Hindlimb muscle (tissue), 1 donor: Measurements from ENCODE around the gene SAT1. TPM values are rescaled to one million over a fixed set of nuclear protein-coding genes. Genes with fewer than 3 reads are reported as not detected.

ENCODE experiments used
- DNase-seq: peaks from one replicate; pipeline ENCODE4 v3.0.0-alpha.2; 2013
- polyA plus RNA-seq: library from polyadenylated mRNA; unstranded; fragments of 120-200 nt; gene quantifications from one replicate; pipeline ENCODE4 v1.2.1, GENCODE V29; 2013; ENCODE audit not compliant: insufficient read length

The SAT1 gene
- polyA plus RNA-seq, 1 donor, result 36.6 TPM

DNA sequence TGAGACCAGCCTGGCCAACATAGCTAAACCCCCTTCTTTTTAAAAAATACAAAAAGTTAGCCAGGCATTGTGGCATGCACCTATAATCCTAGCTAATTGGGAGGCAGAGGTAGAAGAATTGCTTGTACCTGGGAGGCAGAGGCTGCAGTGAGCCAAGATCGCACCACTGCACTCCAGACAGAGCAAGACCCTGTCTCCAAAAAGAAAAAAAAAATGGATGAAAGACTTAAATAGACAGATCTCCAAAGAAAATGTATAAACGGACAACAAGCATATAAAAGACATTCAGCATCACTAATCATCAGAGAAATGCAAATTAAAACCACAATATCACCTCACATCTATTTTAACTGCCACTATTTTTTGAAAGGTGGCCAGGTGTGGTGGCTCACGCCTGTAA lies 6.6 kb upstream of the SAT1 start:
- DNase-seq, result no peak

- DNase-seq, result no peak
Measured at GRCh38 chrX:23779025-23779424, 3.9 kb upstream of the SAT1 start.

DNA sequence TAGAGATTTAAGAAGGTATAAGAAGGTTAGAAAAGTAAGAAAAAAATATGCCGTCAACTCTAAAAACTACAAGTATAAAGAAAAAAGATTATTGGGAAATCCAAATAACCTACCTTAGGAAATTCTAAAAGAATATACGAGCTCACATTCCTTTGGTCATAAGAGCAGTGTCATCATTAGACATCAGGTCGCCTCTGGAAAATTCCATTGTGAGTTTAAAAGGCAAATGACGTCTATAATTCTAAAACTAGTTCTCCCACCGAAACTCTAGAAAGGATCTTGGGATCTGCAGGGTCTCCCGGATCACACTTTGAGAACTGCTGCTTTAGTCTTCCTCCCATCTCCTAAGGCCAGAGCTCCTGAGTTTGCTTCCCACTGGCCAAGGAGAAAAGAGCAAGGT lies 518 bp upstream of the SAT1 start:
- DNase-seq, result no peak

DNA sequence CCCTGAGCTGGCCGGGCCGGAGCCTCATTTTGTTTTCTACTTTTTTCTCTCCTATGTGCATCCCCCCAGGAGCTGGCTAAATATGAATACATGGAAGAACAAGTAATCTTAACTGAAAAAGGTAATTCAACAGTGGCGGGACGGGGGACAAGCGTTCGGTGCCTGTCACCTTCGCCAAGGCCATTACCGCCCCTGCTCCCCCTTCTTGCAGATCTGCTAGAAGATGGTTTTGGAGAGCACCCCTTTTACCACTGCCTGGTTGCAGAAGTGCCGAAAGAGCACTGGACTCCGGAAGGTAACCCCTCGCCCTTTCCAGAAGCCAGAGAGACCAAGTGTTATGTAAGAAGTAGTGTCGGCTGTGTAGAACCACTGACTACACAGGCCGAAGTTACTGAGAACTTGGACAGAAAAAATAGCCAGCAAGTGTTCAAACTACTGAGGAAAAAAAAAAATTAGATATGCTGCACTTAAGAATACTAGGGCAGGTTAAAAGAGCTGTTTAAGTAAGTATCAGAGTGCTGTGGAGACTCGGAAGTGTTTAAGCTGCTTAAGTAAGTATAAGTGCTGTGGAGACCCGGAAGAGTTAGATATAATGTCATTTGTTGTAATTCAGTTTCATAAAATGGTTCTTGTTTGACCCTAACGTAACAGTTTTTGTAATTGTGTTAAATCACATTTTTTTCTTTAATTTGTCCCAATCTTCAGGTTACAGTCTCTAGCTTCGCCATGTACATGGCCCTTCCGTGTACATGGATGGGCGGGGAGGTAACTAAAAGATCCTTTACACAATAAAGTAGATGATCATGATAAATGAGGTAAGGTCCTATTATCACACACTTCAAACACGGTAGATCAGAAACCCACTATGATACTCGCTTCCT lies 856 bp downstream of the SAT1 start:
- no peak for DNase-seq

DNA sequence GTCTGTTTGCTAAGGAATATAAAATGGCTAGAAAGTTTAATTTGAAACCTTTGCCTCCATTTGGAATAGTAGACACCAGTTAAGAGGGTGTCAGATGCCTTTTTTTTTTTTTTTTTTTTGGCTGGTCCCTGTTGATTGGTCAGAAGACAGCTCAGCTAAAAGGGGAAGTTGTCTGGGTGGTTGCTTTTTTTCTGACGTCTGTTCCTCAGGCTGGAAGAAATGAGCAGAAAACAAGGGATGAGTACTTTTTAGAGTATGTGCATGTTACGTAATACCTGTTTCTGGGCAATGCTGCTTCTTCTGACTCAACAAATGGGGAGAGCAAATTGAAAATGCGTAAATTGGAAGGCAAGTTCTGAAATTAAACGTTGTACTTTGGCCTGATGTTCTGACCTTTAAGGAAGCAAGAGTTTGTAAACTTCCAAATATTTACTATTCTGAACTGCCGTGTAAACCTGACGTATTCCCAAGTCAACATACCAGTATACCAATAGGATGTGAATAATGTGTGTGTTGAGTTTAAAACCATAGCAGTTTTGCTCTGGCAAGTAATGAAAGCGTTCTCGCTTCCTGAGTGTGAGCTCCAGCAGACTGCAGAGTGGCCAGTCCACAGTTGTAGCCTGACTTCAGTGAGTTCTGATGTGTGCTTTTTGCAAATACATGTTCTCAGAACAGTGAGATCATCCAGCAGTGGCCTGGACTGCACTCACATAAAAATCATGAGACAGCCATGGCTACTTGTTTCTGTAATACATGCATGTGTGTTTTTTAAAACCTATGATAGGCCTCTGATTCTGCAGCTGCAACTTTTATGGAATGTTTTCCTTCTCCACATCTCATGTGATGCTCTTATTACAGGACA lies 1.7 kb downstream of the SAT1 start:
- DNase-seq, result no peak

DNA sequence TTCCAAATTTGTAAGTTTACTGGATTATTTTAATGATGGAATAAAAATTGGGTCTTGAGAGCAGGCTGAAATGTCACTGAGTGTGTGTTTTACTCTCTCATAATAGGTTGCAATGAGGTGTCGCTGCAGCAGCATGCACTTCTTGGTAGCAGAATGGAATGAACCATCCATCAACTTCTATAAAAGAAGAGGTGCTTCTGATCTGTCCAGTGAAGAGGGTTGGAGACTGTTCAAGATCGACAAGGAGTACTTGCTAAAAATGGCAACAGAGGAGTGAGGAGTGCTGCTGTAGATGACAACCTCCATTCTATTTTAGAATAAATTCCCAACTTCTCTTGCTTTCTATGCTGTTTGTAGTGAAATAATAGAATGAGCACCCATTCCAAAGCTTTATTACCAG lies 2.6 kb downstream of the SAT1 start:
- no peak for DNase-seq

- DNase-seq, result no peak
Measured at GRCh38 chrX:23786268-23786815, 3.4 kb downstream of the SAT1 start.

- no peak for DNase-seq
Measured at GRCh38 chrX:23787745-23788118, 4.8 kb downstream of the SAT1 start.

DNA sequence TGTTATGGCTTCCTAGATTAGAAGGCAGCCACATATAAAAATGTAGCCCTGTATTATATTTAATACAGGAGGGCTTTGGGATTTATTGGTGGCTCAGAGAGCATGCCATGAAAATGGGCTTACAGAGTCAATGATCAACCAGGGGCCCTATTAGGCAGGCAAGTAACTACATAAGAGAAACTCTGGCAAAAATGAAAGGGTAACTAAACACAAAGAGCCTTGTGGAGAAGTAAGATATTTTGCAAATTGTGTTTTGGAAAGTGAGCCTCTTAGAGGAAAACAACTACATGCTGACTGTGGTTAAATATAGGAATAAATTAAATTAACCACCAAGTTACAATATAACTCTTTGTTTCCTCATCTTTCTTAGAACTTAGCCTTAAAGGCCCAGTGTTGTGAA lies 5.5 kb downstream of the SAT1 start:
- no peak for DNase-seq

DNA sequence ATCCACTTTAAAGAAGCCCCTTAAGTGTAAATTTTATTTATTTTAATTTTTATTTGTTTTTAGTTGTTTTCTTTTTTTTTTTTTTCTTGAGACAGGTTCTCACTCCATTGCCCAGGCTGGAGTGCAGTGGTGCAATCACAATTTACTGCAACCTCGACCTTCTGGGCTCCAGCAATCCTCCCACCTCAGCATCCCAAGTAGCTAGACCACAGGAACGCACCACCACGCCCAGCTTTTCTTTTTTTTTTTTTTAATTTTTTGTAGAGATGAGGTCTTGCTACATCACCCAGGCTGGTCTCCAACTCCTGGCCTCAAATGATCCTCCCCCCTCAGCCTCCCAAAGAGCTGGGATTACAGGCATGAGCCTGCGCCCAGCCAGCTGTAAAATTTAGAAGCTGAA lies 6.0 kb downstream of the SAT1 start:
- DNase-seq, result no peak

DNA sequence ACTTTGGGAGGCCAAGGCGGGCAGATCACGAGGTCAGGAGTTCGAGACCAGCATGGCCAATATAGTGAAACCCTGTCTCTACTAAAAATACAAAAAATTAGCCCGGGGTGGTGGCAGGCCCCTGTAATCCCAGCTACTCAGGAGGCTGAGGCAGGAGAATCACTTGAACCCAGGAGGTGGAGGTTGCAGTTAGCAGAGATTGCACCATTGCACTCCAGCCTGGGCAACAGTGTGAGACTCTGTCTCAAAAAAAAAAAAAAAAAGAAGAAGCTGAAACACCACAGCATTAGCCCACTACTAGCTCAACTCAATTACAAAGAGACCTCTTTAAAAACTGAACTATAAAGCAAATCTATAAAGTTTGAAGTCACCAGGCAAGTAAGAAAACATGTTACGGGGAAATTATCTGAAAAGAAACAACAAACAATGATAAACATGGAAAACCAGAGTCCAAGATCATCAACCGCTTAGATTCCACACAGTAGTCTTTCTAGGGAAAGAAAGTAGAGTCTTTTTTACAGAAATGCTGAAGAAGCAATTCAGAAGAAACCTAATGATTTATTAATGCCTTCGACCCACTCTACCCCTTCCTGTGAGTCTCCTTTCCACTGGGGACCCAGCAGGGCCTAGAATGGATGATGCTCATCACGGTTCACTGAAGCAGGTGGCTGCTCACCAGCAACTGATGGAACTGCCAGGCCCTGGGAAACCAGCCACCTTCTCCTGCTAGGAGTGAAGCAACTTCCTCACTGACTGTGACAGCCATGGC lies 6.6 kb downstream of the SAT1 start:
- no peak for DNase-seq

DNA sequence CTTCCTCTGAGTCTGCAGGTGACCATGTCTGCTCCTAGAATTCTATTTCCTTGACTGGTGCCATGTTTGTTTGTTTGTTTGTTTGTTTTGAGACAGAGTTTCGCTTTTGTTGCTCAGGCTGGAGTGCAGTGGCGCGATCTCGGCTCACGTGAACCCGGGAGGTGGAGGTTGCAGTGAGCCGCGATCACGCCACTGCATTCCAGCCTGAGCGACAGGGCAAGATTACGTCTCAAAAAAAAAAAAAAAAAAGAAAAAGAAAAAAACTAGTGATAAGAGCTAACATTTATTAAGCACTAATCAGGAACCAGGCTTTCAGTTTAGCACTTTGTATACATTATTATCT lies 7.2 kb downstream of the SAT1 start:
- no peak for DNase-seq

DNA sequence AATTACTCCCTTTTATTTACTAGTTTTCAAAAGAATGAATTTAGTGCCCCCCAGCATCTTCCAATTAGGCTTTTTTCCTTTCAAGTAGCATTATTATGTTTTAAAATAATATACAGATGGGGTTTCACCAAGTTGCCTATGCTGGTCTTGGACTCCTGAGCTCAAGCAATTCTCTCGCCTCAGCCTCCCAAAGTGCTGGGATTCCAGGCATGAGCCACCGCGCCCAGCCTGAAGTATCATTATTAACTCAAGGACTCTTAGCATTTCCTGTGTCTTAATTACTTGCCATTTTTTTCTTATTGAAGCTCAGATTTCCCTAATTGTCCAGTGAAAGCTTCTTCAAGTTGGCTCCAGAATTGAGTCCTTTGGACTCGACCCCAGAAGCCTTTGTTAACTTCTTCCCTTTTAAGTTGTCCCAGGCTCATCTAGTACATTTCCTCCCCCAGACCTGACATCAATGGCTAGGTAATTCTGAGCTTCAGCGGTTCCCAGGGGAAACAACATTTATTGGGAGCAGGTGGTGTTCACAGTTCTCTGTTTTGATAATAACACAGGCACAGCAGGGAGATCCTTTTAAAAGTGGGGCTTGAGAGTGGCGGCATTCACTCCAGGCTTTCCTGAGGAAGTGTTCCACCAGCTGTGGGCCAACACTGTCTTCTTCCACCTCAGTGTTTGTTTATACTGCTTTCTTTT lies 10.0 kb downstream of the SAT1 start:
- DNase-seq, result no peak

- DNase-seq, result no peak
Measured at GRCh38 chrX:23795221-23795620, 12.2 kb downstream of the SAT1 start.

DNA sequence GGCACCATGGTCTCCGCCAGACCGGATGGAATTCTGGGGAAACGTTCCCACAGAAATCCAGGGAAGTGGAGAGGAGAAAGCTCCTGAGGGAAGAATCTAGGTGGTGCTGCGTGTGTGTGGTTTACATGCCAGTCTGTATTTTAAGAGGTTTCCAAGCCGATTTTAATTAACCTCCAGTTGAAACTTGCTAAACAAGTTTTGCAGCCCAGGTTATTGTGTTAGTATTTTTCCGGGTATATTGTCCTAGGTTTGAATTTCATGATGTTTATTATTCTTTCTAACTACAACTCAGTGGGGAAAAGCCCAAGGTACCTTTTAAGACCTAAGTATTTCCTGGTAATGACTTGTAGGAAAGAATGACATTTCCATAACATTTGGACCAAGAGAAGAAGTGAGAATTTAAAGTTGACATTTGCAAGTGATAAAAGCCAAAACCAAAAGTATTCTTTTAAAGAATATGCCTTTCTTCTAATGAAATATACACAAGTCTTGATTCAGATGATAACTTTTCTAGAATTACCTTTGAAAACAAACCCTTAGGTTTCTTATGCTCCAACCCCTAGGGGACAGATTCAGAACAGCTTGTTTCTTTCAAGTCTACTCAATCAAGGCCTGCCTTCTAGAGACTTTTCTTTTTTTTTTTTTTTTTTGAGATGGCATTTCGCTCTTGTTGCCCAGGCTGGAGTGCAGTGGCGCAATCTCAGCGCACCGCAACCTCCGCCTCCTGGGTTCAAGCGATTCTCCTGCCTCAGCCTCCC lies 14.6 kb downstream of the SAT1 start:
- no peak for DNase-seq

DNA sequence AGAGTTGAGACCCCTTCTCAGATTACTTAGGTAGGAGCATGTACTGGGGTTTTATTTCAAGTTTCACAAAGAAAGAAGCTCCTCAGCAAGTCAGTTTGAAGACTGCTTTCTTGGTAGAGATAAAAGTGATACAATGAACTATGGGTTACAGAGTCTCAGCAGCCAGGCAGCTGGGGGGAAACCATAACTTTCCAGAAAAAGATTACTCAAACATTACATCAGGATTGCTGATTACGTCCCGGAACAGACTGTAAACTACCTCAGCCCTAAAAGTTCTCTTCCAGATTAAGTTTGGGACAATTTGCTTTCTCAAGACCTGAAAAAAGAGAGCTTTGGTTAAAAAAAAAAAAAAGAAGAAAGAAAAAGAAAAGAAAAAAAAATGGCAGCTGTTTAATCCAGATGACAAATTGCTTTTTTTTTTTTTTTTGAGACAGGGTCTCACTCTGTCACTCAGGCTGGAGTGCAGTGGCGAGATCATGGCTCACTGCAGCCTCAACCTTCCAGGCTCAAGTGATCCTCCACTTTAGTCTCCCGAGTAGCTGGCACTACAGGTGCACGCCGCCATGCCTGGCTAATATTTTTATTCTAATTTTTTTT lies 16.6 kb downstream of the SAT1 start:
- no peak for DNase-seq

DNA sequence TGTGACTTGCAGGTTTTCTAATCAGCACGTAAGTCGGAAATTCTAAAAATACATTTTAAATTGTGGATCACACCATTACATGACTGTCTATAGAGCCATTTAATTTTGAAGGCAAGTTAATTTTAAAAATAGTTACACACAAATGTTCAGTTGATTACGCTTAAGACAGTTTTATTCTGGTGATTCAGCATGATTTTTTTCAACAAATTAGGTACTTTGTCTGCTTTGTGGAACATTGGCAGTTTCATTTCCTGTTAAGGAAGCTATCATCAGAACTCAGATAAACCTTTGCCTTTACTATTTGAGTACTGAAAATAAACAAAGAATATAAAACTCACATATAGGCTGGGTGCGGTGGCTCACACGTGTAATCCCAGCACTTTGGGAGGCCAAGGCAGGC lies 19.5 kb downstream of the SAT1 start:
- DNase-seq, result no peak

DNA sequence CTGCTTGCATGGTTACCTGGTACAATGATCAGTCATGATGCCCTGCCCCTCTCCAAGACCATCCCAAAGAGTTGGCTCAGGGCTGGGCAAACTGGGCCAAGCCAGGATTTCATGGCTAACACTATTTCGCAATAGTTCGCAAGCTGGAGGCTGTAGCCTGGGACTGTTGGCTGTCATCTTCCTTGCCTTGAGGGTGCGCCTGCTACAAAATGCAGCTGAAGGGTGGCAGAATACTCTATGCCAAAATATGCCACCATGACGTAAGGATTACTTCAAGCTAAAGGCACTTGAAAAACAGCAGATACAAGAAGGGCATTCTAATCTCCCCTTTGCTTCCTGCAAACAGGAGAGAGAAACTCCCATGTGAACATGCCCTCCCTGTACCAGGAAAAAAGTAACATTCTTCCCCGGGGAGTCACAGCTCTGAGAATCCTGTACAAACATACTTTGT lies 21.0 kb downstream of the SAT1 start:
- DNase-seq, result no peak

- no peak for DNase-seq
Measured at GRCh38 chrX:23804578-23804977, 21.6 kb downstream of the SAT1 start.

GRCh38 chrX:23805389-23805788 lies 22.4 kb downstream of the SAT1 start:
- DNase-seq, result no peak

DNA sequence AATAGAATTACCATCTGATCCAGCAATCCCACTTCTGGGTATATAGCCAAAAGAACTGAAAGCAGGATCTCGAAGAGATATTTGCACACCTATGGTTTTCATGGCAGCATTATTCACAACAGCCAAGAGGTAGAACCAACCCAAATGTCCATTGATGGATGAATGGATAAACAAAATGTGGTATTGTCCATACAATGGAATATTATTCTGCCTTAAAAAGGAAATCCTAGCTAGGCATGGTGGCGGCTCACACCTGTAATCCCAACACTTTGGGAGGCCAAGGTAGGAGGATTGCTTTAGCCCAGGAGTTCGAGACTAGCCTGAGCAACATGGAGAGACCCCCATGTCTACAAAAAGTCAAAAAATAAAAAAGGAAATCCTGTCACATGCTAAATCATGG lies 27.3 kb downstream of the SAT1 start:
- no peak for DNase-seq
